Calu3 (cell line): ENCODE data around the gene OTOGL. TPM values are rescaled to one million over a fixed set of nuclear protein-coding genes. Genes with fewer than 3 reads are reported as not detected.
A peak's percentile ranks its signal among the peaks of the same experiment; 100 is the strongest.
"Not testable (repeated sequence)": the region's sequence is repeated elsewhere in the genome, so short reads cannot be mapped to it uniquely, and the experiment has no call there.

ENCODE experiments used
- BruUV-seq: library from RNA; stranded (reverse); fragments of 400-500 nt; replicated peaks from 2 replicates; lab custom pipeline; 2021; lab: Mats Ljungman, UMichigan
- CTCF ChIA-PET: fragments of 300-600 bp; sonication (Branson Sonifier 250); formaldehyde crosslinking; loops from one replicate; lab custom pipeline; 2022; ENCODE audit warnings: antibody characterized with exemption; lab: Charles Lee
- DNase-seq: peaks from one replicate; pipeline ENCODE4 v3.0.0; 2022
- H3K27ac Mint-ChIP-seq: one replicate; pipeline ENCODE4 v1.8.0; 2022; ENCODE audit warnings: mixed read lengths; ENCODE audit not compliant: unreplicated experiment
- H3K27me3 Mint-ChIP-seq: one replicate; pipeline ENCODE4 v1.8.0; 2022; ENCODE audit warnings: mixed read lengths; ENCODE audit not compliant: unreplicated experiment
- H3K36me3 Mint-ChIP-seq: one replicate; pipeline ENCODE4 v1.8.0; 2022; ENCODE audit warnings: mild to moderate bottlenecking, moderate library complexity, mixed read lengths; ENCODE audit not compliant: insufficient read depth, unreplicated experiment
- H3K4me1 Mint-ChIP-seq: one replicate; pipeline ENCODE4 v1.8.0; 2022; ENCODE audit warnings: mild to moderate bottlenecking, low read depth, mixed read lengths; ENCODE audit not compliant: unreplicated experiment
- H3K4me3 Mint-ChIP-seq: one replicate; pipeline ENCODE4 v1.8.0; 2022; ENCODE audit warnings: mild to moderate bottlenecking, low read depth, moderate library complexity, mixed read lengths; ENCODE audit not compliant: unreplicated experiment
- H3K9me3 Mint-ChIP-seq: one replicate; pipeline ENCODE4 v1.8.0; 2022; ENCODE audit warnings: low read depth, mixed read lengths; ENCODE audit not compliant: unreplicated experiment
- intact Hi-C: fragments of 100-400 bp; cut with micrococcal nuclease; formaldehyde crosslinking; loops from one replicate; pipeline ENCODE4 v1.10.0; 2022; ENCODE audit not compliant: unreplicated experiment
- total RNA-seq: library from RNA; stranded (reverse); gene quantifications from 2 replicates; pipeline ENCODE4 v1.2.3, GENCODE V29; 2022
- TF ChIP-seq, protein P1 (sequence below): fragments of 200-600 bp; IDR thresholded peaks from one replicate; pipeline ENCODE4 v1.8.0; 2022; ENCODE audit warnings: antibody characterized with exemption; ENCODE audit not compliant: unreplicated experiment

The OTOGL gene
- total RNA-seq, 1 experiment from 2014 or later: 0.09 TPM

DNA sequence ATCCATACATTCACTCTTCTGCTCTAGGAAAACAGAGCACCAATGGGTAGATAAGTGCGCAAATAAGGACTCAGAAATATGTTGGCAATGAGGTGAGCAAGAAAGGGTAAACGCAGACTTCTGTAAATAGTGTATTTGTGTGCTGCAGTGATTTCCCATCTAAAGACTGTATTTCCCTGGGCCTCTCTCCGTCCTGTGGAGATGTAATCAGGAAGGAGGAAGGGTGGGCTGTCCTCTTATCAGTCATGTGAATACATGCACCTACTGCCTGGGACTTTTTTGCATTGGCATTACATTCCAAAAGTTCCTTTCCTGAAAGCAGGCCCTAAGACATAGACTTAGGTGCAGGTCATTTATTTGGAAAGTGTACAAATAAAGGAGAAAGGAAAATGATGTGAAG lies 114.5 kb downstream of the OTOGL start:
- H3K36me3 Mint-ChIP-seq: no peaks in the 10 kb centered on the region
- TF ChIP-seq, protein P1, sequence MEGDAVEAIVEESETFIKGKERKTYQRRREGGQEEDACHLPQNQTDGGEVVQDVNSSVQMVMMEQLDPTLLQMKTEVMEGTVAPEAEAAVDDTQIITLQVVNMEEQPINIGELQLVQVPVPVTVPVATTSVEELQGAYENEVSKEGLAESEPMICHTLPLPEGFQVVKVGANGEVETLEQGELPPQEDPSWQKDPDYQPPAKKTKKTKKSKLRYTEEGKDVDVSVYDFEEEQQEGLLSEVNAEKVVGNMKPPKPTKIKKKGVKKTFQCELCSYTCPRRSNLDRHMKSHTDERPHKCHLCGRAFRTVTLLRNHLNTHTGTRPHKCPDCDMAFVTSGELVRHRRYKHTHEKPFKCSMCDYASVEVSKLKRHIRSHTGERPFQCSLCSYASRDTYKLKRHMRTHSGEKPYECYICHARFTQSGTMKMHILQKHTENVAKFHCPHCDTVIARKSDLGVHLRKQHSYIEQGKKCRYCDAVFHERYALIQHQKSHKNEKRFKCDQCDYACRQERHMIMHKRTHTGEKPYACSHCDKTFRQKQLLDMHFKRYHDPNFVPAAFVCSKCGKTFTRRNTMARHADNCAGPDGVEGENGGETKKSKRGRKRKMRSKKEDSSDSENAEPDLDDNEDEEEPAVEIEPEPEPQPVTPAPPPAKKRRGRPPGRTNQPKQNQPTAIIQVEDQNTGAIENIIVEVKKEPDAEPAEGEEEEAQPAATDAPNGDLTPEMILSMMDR: no peak
- H3K27ac Mint-ChIP-seq: no peak overlapping the region
- no peaks in the 10 kb centered on the region for H3K4me1 Mint-ChIP-seq
- BruUV-seq: no TSS peak
- CTCF ChIA-PET: no interaction called here
- H3K9me3 Mint-ChIP-seq: no peaks in the 10 kb centered on the region
- no peaks in the 10 kb centered on the region for H3K27me3 Mint-ChIP-seq
- intact Hi-C loops: no loop called here
- no peak overlapping the region for H3K4me3 Mint-ChIP-seq
- DNase-seq: no peak

DNA sequence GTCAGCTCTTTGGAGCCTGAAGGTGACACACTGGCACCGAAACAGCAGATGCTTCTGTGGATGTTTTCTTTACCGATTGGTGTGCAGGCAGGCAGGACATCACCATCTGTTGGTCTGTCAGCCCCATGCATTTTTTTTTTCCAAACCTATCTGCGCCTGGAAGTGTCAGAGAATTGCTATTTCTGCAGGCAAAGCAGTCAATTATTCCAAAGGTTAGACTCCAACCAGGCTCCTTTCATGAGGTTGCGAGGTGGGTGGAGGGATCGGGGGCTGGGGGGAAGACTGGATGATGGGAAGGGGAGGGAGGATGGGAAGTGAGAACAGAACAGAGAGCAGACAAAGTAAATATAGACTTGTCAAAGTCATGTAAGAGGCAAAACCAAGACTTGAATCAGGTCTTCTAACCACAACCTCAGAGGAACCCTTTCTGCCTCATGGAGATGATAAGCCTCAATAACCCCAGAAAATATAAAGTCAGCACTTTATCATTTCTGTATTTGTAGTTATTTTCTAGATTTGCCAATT lies 117.7 kb downstream of the OTOGL start:
- H3K27me3 Mint-ChIP-seq: no peaks in the 10 kb centered on the region
- no peaks in the 10 kb centered on the region for H3K4me1 Mint-ChIP-seq
- intact Hi-C loops: no loop called here
- no peak overlapping the region for H3K4me3 Mint-ChIP-seq
- no peak for DNase-seq
- no peak overlapping the region for H3K27ac Mint-ChIP-seq
- CTCF ChIA-PET: no interaction called here
- no peaks in the 10 kb centered on the region for H3K36me3 Mint-ChIP-seq
- no TSS peak for BruUV-seq
- H3K9me3 Mint-ChIP-seq: no peaks in the 10 kb centered on the region
- TF ChIP-seq, protein P1: no peak

DNA sequence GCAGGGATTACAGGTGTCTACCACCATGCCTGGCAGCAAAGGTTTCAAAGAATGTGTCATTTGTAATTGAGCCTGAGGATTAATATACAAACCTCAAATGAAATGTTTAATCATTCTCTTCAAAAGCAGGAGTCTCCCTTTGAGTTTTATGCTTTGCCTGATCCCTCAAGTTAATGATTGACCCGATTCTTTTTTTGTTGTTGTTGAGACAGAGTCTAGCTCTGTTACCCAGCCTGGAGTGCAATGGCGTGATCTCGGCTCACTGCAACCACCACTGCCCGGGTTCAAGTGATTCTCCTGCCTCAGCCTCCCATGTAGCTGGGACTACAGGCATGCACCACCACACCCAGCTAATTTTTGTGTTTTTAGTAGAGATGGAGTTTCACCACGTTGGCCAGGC lies 119.6 kb downstream of the OTOGL start:
- CTCF ChIA-PET: interaction anchor here (0.6 kb wide), 1 partner anchor 211 kb away, joined by 7 read pairs; no protein-coding TSS in a partner anchor
- BruUV-seq, H3K27me3 Mint-ChIP-seq, H3K27ac Mint-ChIP-seq, H3K9me3 Mint-ChIP-seq, H3K4me3 Mint-ChIP-seq, H3K4me1 Mint-ChIP-seq, intact Hi-C loops, H3K36me3 Mint-ChIP-seq: not testable (repeated sequence)
- DNase-seq: peak; percentile 5

DNA sequence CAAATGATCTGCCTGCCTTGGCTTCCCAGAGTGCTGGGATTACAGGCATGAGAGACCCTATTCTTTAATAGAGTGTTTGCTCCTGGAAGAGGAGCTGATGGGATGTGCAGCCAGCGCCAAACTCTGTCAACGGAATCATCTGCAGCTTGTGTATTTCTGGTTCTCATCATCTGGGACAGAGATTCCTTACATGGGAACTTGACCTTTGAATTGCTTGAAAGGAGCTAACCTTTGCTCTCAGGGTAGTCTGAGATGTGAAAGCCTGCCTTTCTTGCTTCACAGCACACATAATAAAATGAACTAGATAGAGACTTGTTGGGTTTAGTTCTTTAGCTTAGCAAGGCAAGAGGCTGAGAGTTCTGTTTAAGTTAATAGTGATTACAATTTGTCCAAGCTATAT lies 120.0 kb downstream of the OTOGL start:
- intact Hi-C loops: no loop called here
- Mint-ChIP-seq H3K36me3 (no peaks in the 10 kb centered on the region), H3K27me3 (no peaks in the 10 kb centered on the region), H3K27ac (no peak overlapping the region), H3K4me1 (no peaks in the 10 kb centered on the region), H3K4me3 (no peak overlapping the region), H3K9me3 (no peaks in the 10 kb centered on the region)
- TF ChIP-seq, protein P1: no peak
- CTCF ChIA-PET: no interaction called here
- BruUV-seq: no TSS peak
- DNase-seq: no peak

DNA sequence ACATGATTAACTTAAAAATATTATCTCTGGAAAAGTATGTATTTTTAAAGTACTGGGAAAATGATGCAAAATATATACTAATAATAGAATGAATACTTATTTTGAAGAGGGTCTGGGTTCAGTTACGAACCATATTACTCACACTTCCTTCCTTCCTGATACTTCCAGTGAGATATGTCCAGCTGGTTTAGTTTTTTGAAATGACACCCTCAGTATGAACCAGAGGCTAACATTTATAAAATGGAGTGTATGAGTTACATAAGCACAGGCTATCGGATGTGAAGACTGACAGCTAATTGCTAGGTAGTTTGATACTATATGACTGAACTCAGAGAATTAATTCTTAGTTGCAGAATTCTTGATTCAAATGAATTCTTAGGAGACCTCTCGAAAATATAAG lies 122.9 kb downstream of the OTOGL start:
- Mint-ChIP-seq H3K36me3 (no peaks in the 10 kb centered on the region), H3K27ac (no peak overlapping the region), H3K27me3 (no peaks in the 10 kb centered on the region), H3K4me1 (peaks cover 9% of the 10 kb centered on the region), H3K4me3 (no peak overlapping the region), H3K9me3 (no peaks in the 10 kb centered on the region)
- no TSS peak for BruUV-seq
- CTCF ChIA-PET: no interaction called here
- intact Hi-C loops: no loop called here
- TF ChIP-seq, protein P1: no peak
- DNase-seq: no peak
